ENCODE measurements around the gene SIRT3.

DNA sequence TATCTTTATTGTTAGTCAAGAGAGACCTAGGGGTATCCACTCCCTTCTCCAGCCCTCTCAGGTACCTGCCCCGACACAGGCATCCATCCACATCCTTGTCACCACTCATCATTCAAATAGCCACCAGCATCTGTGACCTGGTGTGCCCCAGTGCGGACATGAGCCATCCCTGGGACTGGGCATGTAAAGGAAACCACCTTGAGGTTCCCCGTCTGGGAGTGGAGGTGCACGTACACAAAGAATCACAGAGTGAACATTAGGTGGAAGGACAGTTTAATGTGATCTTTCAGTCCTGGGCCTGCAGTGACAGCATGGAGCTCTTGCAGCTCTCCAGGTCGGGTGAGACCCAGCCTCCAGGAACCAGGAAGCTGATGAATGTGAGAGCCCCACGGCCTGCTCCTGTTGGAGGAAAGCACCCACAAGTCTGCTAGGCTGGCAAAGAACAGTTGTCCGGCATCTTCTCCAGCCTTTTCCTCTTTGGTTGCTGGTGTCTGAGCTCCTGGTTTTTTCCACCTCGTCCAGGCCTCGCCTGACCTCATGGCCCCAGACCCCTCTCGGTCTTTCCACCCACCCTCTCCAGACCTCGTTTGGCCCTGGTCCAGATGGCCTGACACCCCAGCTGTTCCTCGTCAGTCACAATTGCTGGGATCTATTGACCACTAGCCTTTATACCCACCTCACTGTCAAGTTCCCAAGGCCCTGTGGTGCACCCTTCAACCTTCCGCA lies 17.2 kb upstream of the SIRT3 start:
- TF ChIP-seq, protein P1, sequence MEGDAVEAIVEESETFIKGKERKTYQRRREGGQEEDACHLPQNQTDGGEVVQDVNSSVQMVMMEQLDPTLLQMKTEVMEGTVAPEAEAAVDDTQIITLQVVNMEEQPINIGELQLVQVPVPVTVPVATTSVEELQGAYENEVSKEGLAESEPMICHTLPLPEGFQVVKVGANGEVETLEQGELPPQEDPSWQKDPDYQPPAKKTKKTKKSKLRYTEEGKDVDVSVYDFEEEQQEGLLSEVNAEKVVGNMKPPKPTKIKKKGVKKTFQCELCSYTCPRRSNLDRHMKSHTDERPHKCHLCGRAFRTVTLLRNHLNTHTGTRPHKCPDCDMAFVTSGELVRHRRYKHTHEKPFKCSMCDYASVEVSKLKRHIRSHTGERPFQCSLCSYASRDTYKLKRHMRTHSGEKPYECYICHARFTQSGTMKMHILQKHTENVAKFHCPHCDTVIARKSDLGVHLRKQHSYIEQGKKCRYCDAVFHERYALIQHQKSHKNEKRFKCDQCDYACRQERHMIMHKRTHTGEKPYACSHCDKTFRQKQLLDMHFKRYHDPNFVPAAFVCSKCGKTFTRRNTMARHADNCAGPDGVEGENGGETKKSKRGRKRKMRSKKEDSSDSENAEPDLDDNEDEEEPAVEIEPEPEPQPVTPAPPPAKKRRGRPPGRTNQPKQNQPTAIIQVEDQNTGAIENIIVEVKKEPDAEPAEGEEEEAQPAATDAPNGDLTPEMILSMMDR (CRISPR knock-in tag; IDR thresholded peaks at IDR 0.05): no peak
- TF ChIP-seq ZSCAN9 (CRISPR knock-in tag; IDR thresholded peaks at IDR 0.05; ENCODE audit: borderline replicate concordance) (no peak), RAD21 (CRISPR knock-in tag; IDR thresholded peaks at IDR 0.05) (no peak)
